HepG2 (cell line): ENCODE results near the gene JPH2. TPM values are rescaled to one million over a fixed set of nuclear protein-coding genes. Genes with fewer than 3 reads are reported as not detected.

Experiments used
- ETS1 ChIP-seq: sonication (generic); formaldehyde crosslinking; IDR thresholded peaks from 2 replicates; pipeline ENCODE4 v1.4.0; 2020; ENCODE audit warnings: missing genetic modification reagents
- FOXK1 ChIP-seq: sonication (generic); formaldehyde crosslinking; IDR thresholded peaks from 2 replicates; pipeline ENCODE4 v1.4.0; 2020; ENCODE audit warnings: low read depth, missing genetic modification reagents, borderline replicate concordance
- KLF12 ChIP-seq: sonication (generic); formaldehyde crosslinking; IDR thresholded peaks from 2 replicates; pipeline ENCODE4 v1.4.0; 2020; ENCODE audit warnings: missing genetic modification reagents, borderline replicate concordance
- MLLT10 ChIP-seq: sonication (generic); formaldehyde crosslinking; IDR thresholded peaks from 2 replicates; pipeline ENCODE4 v1.4.0; 2020; ENCODE audit warnings: missing genetic modification reagents
- MYNN ChIP-seq: sonication (generic); formaldehyde crosslinking; IDR thresholded peaks from 2 replicates; pipeline ENCODE4 v1.4.0; 2020; ENCODE audit warnings: mild to moderate bottlenecking, low read depth, missing genetic modification reagents
- NBN ChIP-seq: fragments of 450-650 bp; conservative IDR thresholded peaks from 2 replicates; pipeline ENCODE4 v1.6.1; 2017
- RBM22 ChIP-seq: fragments of 200-400 bp; formaldehyde crosslinking; optimal IDR thresholded peaks from 2 replicates; pipeline ENCODE3; 2017; ENCODE audit warnings: mild to moderate bottlenecking, low read length, moderate library complexity
- REST ChIP-seq, 2 experiments: IDR thresholded peaks; 2 replicates each; pipeline ENCODE4 v1.6.1; 2011 to 2012; ENCODE audit warnings: low read length in 2 of 2, borderline replicate concordance in 1 of 2, low read depth in 1 of 2, mild to moderate bottlenecking in 1 of 2, moderate library complexity in 1 of 2
- TIGD3 ChIP-seq: sonication (generic); formaldehyde crosslinking; IDR thresholded peaks from 2 replicates; pipeline ENCODE4 v1.5.1; 2020; ENCODE audit warnings: mild to moderate bottlenecking, missing genetic modification reagents, borderline replicate concordance
- ZFP41 ChIP-seq: sonication (generic); formaldehyde crosslinking; IDR thresholded peaks from 2 replicates; pipeline ENCODE4 v1.4.0; 2020; ENCODE audit warnings: mild to moderate bottlenecking, missing genetic modification reagents, borderline replicate concordance
- ZNF629 ChIP-seq: sonication (generic); formaldehyde crosslinking; conservative IDR thresholded peaks from 2 replicates; pipeline ENCODE4 v1.5.0; 2020; ENCODE audit warnings: missing genetic modification reagents
- ZNF646 ChIP-seq: sonication (generic); formaldehyde crosslinking; IDR thresholded peaks from 2 replicates; pipeline ENCODE4 v1.9.0; 2021; ENCODE audit warnings: mild to moderate bottlenecking, missing genetic modification reagents
- polyA plus RNA-seq, 8 experiments: library from polyadenylated mRNA; depleted of rRNA in 3 of 8; stranded (reverse) in 7 of 8; unstranded in 1 of 8; fragments of >200 nt; fragmentation: Illumina TruSeq in 4 of 8; extraction: Trizol in 4 of 8; gene quantifications; 2 replicates each; pipeline versions ENCODE4 v1.2.1 to v1.2.3, GENCODE V29; 2011 to 2016; ENCODE audit warnings: low read depth in 4 of 8, missing spikeins in 1 of 8, mixed read lengths in 1 of 8; ENCODE audit not compliant: insufficient read depth in 1 of 8
- total RNA-seq, 5 experiments: library from RNA; depleted of rRNA; stranded (reverse); fragments of >200 nt; fragmentation: Illumina TruSeq; extraction: Trizol; gene quantifications; 2 replicates each; pipeline ENCODE4 v1.2.3, GENCODE V29; 2016; ENCODE audit warnings: low read depth in 1 of 5

Gene JPH2
- total and polyA plus RNA-seq, 2 of the 13 experiments (the other 11 are each of a cell fraction or from before 2014, with no cell fraction given) = 0.42 TPM; not detected in 1

- TF ChIP-seq ZNF629 (CRISPR knock-in tag) (no peak), FOXK1 (CRISPR knock-in tag) (peak; percentile 100), TIGD3 (CRISPR knock-in tag) (peak; percentile 92), NBN (no peak), ETS1 (CRISPR knock-in tag) (no peak), MYNN (no peak; the same call in 1 of the 2 replicates), KLF12 (CRISPR knock-in tag) (no peak), MLLT10 (CRISPR knock-in tag) (no peak), RBM22 (no peak), ZFP41 (CRISPR knock-in tag) (peak; percentile 48; the same call in 1 of the 2 replicates), ZNF646 (CRISPR knock-in tag) (no peak), REST (IDR thresholded peaks at IDR 0.05; ENCODE audit: borderline replicate concordance in 1 of 2, low read depth in 1 of 2, low read length in 2 of 2) (peak in 1 of 2 experiments; percentile 70; a peak in 1 of 4 replicates)
These were observed 23.6 kb upstream of the JPH2 start, which contains the start of gene OSER1 (continued) for GRCh38 chr20:44210406-44211176.
